Measurements from ENCODE around the gene PARD3.

Gene PARD3

GRCh38 chr10:34821587-34822585 lies 6.8 kb upstream of the PARD3 start:
- no peak for DNase-seq

- DNase-seq: no peak
Observed at GRCh38 chr10:34817586-34817985, 2.5 kb upstream of the PARD3 start.

DNA sequence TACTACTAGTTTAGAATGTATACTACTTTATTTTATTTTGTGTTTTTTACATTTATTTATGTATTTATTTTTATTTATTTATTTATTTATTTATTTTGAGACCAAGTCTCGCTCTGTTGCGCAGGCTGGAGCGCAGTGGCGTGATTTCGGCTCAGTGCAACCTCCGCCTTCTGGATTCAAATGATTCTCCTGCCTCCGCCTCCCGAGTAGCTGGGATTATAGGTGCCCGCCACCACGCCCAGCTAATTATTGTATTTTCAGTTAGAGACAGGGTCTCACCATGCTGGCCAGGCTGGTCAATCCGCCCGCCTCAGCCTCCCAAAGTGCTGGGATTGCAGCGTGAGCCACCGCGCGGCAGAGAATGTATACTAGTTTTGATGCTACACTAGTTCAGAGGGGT lies 2.0 kb upstream of the PARD3 start:
- no peak for DNase-seq

GRCh38 chr10:34816501-34817002 lies 1.5 kb upstream of the PARD3 start:
- no peak for DNase-seq

GRCh38 chr10:34816085-34816496 lies 995 bp upstream of the PARD3 start:
- DNase-seq: no peak

- no peak for DNase-seq
Observed at GRCh38 chr10:34814913-34815184, 247 bp downstream of the PARD3 start.

GRCh38 chr10:34814223-34814912 lies 728 bp downstream of the PARD3 start:
- no peak for DNase-seq

- no peak for DNase-seq
Observed at GRCh38 chr10:34813626-34814222, 1.4 kb downstream of the PARD3 start.

DNA sequence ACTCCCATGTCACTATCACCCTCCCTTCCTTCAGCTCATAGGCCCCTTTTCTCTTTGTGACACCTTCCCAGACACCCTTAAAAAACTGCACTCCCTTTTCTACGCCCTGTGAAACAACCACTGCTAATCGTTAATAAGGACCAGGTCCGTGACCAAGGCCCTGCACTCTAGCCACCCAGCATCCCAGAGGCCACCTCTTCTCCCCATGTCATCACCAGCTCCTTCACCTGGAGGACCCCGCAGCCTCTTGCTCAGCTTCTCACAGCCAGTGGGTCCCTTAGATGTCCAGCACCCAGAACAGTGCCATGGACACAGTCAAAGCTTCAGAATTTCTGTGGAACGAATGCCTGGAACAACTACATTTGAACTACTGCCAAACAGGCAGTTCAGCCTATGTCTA lies 2.3 kb downstream of the PARD3 start:
- DNase-seq: no peak

GRCh38 chr10:34811968-34812514 lies 3.1 kb downstream of the PARD3 start:
- DNase-seq: no peak

DNA sequence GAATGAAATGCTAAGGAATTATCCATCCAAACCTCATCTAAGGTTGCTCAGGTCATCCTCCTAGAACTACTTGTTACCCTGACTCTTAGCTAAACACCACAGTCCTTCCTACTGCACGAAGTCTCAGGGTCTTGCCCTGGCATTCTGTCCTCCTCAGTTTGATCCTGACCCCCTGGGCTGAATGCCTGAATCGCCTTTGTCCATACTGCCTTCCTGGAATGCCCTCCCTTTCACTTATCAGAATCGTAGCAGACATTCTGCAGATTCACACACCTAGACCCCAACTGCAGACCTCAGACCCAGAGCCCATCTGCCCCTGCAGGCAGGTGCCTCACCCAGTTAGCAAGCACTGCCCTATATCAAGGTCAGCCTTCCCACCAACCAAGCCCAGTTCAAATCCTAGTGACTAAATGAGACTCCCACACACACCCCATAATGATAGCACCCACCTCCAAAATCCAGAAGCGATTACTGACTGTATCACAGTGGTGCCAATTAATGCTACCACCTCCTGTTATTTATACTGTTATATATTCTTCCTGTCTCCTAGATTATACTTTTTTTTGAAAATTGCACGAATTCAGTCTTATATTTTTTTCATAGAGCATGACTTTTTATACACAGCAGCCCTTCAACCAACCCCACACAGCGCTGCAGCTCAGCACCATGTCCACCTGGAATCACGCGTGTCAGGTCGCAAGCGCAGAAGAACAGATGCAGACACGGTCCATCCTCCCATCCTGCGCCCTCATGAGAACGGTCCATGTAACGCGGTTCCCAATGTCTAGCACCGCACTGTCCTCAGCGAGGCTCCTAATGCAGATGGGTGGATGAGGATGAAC lies 3.7 kb downstream of the PARD3 start:
- no peak for DNase-seq

- no peak for DNase-seq
Observed at GRCh38 chr10:34809796-34810195, 5.3 kb downstream of the PARD3 start.

- no peak for DNase-seq
Observed at GRCh38 chr10:34808801-34809745, 6.0 kb downstream of the PARD3 start.

DNA sequence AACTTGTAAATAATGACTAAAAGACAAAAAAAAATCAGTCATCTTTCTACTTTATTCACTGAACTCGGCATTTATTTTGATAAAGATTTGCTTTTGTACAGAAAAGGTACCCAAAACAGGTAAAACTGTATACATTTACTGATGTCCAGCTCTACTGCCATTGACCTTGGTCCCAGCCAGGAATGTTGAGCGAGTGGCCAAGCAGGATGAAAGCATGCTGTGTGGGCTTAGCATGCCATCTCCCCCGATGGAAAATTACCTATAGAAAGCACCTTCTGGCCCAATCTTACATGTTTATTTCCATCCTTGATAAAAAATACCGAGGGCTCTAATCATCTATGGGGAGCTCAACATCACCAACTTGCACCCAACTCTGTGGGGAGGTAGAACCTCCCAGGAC lies 6.8 kb downstream of the PARD3 start:
- DNase-seq: no peak

DNA sequence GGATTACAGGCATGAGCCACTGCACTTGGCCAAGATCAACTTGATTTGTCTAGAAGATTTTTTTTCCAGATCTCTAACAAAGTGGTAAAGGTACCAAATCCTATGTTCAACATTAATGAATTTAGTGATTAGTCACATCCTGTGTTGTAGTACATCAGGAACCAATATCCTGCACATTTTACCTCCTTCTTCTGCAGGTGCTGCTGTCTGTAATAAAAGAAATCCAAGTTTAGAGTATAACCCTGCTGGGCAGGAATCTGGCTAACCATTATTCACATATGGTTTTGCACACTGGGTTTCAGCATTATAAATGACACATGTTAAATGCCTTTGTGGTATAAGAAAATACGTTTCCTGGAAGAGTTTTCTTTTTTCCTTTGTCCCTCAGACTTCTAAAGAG lies 10.8 kb downstream of the PARD3 start:
- DNase-seq: no peak

GRCh38 chr10:34802692-34803091 lies 12.4 kb downstream of the PARD3 start:
- no peak for DNase-seq

GRCh38 chr10:34801097-34801733 lies 13.9 kb downstream of the PARD3 start:
- DNase-seq: no peak

DNA sequence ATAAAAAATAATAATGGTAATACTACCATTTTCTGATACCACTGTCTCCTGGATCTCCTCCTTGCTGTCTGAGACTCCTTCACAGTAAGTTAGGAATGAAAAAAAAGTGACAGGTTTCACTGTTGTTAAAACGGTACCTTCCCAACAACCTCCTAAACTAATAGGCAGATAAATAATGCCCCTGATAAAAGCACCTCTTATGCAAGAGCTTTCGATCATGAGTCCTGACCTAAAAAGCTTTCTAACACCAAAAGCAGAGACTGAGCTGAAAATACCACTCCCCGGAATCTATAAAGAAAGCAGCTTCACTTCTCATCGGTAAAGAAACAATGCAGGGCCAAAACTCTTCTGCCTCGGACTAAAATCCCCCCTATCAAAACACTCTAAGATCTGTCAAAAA lies 14.5 kb downstream of the PARD3 start:
- no peak for DNase-seq

- DNase-seq: no peak
Observed at GRCh38 chr10:34798654-34799053, 16.4 kb downstream of the PARD3 start.

- no peak for DNase-seq
Observed at GRCh38 chr10:34797155-34797554, 17.9 kb downstream of the PARD3 start.

- DNase-seq: no peak
Observed at GRCh38 chr10:34796133-34796532, 19.0 kb downstream of the PARD3 start.

All from activated CD4-positive, alpha-beta T cell treated with anti-CD3 and anti-CD28 coated beads, Interleukin-2, Interleukin-6, amounts not matched to agents 100 ng/mL and 50 ng/mL, durations not matched to agents 16 hours and 8 hours (primary cell).